Stimulated activated CD8-positive, alpha-beta memory T cell treated with anti-CD3 and anti-CD28 coated beads, Interleukin-15, amount 100 ng/mL, for 24 hours (primary cell): Measurements from ENCODE around the gene DISP2.

ENCODE experiments used
- DNase-seq: peaks from one replicate; pipeline ENCODE4 v3.0.0-alpha.2; 2020; ENCODE audit warnings: low read depth

The DISP2 gene

GRCh38 chr15:40344217-40344616, 13.8 kb upstream of the DISP2 start:
- DNase-seq: no peak

- DNase-seq: no peak
Measured at GRCh38 chr15:40344631-40345120, 13.3 kb upstream of the DISP2 start.

- no peak for DNase-seq
Measured at GRCh38 chr15:40345225-40345866, 12.7 kb upstream of the DISP2 start.

- no peak for DNase-seq
Measured at GRCh38 chr15:40345867-40346578, 12.0 kb upstream of the DISP2 start.

- DNase-seq: no peak
Measured at GRCh38 chr15:40346579-40347558, 11.2 kb upstream of the DISP2 start.

GRCh38 chr15:40347559-40348473, 10.2 kb upstream of the DISP2 start:
- DNase-seq: no peak

- no peak for DNase-seq
Measured at GRCh38 chr15:40348474-40348870, 9.5 kb upstream of the DISP2 start.

GRCh38 chr15:40349163-40349562, 8.9 kb upstream of the DISP2 start:
- DNase-seq: no peak

GRCh38 chr15:40352281-40352901, 5.6 kb upstream of the DISP2 start:
- no peak for DNase-seq

GRCh38 chr15:40353697-40354096, 4.3 kb upstream of the DISP2 start:
- DNase-seq: no peak

GRCh38 chr15:40354408-40355171, 3.4 kb upstream of the DISP2 start:
- no peak for DNase-seq

GRCh38 chr15:40355976-40356585, 1.9 kb upstream of the DISP2 start:
- no peak for DNase-seq

GRCh38 chr15:40357246-40357645, 773 bp upstream of the DISP2 start:
- no peak for DNase-seq

- DNase-seq: no peak
Measured at GRCh38 chr15:40358471-40359353, 693 bp downstream of the DISP2 start.

GRCh38 chr15:40360015-40360414, 2.0 kb downstream of the DISP2 start:
- DNase-seq: no peak

- DNase-seq: no peak
Measured at GRCh38 chr15:40361640-40362039, 3.6 kb downstream of the DISP2 start.

GRCh38 chr15:40363611-40364010, 5.6 kb downstream of the DISP2 start:
- no peak for DNase-seq

- DNase-seq: no peak
Measured at GRCh38 chr15:40364251-40364650, 6.2 kb downstream of the DISP2 start.

GRCh38 chr15:40365016-40365415, 7.0 kb downstream of the DISP2 start:
- no peak for DNase-seq
